SW480 (cell line): ENCODE data around the gene CPSF3.
"Not testable (repeated sequence)": the region's sequence is repeated elsewhere in the genome, so short reads cannot be mapped to it uniquely, and the experiment has no call there.

Experiments used
- DNase-seq: peaks from one replicate; pipeline ENCODE4 v3.0.0-alpha.2; 2016; ENCODE audit warnings: low spot score

CPSF3 gene

GRCh38 chr2:9466147-9466683 lies 42.8 kb downstream of the CPSF3 start:
- DNase-seq, result no peak

GRCh38 chr2:9467687-9468086 lies 44.2 kb downstream of the CPSF3 start:
- no peak for DNase-seq

DNA sequence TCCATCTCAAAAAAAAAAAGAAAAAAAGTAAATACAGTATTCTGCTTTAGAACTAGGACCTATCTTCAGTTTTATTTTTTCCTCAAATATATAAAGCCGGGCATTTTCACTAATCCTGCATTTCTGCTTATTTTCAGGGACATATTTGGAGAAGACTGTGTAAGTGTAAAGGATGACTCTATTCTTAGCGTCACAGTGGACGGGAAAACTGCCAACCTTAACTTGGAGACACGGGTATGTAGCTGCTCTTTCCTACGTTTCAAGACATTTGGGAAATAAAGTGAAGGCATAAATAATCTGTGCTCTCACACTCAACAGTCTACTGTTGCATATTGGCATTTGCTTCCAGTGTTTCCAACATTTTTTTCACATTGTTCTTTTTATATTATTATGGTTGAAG lies 47.8 kb downstream of the CPSF3 start:
- no peak for DNase-seq

- no peak for DNase-seq
These were observed 49.1 kb downstream of the CPSF3 start for GRCh38 chr2:9472511-9472910.

- DNase-seq, result peak; percentile 23
These were observed 50.0 kb downstream of the CPSF3 start for GRCh38 chr2:9473308-9473984.

DNA sequence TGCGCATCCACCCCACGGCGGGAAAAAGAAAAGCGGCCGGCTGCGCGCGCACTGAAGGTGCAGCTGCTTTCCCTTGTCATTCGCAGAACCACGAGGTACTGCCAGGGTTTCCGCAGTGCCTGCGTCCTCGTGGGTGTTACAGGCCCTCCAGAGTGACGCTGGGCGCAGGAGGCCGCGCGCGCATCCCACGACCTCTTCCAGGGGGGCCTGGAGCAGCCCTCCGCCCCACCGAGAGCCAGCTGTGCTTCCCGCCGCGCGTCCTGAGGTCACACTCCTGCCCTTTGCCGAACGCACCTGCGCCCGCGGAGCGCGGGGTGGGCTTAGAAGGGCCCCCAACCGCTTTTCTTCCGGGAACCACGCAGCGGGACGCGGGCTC lies 50.5 kb downstream of the CPSF3 start:
- DNase-seq, result no peak

GRCh38 chr2:9474361-9475057 lies 51.1 kb downstream of the CPSF3 start, which contains the start of gene IAH1:
TSS of gene IAH1 (plus strand) at chr2:9474551. CDS start at chr2:9474567, 16 bp downstream.
- peak; percentile 53 for DNase-seq

DNA sequence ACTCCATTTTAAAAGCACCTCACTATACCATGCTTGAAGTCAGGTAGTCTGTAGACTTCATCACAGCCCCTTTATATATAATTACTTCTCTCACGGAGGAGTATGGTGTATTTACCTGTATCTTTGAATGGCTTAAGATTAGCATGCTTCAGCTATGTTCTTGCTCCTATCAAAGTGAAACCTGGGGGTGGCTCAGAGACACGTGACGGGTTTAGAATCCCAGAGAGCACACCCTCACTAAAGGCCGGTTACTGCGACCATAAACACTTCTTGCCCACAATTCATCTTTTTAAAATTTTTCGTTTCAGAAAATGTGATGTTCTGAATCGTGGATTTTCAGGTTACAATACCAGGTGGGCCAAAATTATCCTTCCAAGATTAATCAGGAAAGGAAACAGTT lies 54.5 kb downstream of the CPSF3 start:
- DNase-seq, result no peak

- no peak for DNase-seq
These were observed 55.1 kb downstream of the CPSF3 start for GRCh38 chr2:9478526-9478925.

DNA sequence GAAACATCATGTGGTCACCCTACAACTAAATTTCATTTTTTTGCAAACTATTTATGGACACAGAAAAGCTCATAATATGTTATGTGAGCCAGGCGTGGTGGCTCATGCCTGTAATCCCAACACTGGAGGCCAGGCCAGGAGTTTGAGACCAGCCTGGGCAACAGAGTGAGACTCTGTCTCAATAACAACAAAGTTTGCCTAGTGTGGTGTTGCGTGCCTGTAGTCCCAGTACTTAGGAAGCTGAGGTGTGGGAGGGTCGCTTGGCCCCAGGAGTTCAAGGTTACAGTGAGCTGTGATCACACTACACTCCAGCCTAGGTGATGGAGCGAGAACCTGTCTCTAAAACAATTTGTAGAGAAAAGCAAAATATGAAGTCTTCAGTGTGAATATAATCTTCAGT lies 56.7 kb downstream of the CPSF3 start:
- DNase-seq, result no peak

- DNase-seq, result no peak
These were observed 59.7 kb downstream of the CPSF3 start for GRCh38 chr2:9483107-9483506.

- no peak for DNase-seq
These were observed 61.1 kb downstream of the CPSF3 start for GRCh38 chr2:9484533-9484932.

DNA sequence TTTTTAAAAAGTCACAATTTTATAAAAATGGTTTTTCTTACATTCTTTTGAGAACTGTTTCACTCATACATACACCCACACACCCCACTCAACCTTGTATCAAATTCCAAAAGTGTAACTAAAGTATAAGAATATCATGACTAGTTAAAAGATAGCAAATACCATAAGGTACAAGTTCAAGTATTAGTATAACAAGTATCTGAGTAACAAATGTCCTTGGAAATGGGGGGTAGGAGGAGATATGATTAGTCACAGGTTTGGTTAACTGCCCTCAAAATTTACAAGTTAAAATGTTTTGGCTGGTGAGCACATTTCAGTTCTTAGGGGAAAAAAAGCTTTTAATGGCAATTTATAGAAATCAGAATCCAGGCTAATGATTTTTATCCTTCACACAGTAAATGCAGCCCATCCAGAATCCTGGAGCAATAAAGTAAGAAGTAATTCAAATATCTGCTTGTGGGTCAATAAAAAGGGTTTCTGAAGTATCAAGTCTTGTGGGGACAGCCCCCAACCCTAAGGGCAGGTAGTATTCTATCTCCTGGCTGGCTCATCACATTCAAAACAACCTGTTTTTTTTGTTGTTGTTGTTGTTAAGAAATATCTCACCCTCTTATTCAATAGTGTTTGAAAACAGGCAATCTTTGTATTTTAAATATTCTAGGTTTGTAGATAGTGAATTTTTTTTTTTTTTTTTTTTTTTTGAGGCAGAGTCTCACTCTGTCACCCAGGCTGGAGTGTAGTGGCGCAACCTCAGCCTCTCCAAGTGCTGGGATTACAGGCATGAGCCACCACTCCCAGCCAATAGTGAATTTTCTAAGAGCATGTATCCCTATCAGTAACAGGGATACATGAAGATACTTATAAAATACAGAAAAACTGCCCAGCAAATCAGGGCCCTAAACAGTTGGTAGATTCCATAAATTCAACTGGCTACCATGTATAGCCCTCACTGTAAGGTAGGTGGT lies 65.4 kb downstream of the CPSF3 start:
- no peak for DNase-seq

DNA sequence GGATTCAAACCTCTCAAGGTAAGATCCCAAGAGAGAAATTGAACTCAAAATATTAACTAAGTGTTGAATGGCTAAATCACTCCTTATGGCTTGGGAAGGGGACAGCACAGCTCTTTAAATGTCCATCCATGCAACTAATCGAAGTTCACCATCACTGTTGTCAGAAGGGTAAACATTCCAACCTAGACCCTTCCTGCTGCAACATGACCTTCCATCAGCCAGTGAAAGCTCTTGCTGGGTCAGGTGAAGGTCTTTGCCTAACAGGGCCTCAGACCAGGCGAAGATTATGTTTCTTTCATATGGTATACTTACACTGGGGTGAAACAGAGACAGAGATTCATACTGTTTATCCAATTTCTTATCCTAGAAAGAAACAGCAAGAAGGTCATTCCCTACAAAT lies 67.3 kb downstream of the CPSF3 start:
- DNase-seq, result no peak

- DNase-seq, result no peak
These were observed 69.5 kb downstream of the CPSF3 start for GRCh38 chr2:9492927-9493326.

DNA sequence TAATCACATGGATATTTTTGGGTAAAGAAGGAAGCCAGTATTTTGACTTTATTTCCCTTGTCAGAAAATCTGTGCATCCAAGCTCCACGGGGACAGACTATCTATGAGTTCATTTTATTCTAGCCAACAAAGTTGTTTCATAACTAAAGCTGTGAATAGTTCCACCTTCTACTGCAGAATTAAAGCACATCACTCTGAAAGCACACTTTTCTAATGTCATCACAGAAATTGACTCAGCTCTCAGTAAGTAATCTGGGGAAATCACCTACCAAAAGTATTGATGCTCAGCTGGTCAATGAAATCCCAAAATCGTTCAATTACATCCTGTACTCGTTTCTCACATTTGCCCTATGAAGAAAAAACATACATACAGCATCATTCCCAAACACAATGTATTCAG lies 70.0 kb downstream of the CPSF3 start:
- no peak for DNase-seq

DNA sequence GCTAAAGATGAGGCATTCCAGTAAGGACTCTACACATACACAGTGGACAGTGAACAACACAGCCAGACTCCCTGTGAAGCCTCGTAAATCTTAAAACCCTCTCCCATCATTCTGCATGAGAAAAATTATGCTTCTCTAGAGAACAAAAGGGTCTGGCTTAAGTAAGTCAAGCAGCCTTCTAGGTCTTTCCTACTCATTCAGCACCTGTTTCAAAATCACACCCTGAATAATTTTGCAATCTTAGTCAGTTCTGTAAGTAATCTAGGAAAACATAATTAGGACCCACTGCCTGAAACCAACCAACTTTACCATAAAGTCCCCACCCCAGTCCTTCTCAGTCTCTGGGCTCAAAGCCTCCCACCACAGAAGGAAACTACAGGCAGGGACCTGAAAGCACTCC lies 70.6 kb downstream of the CPSF3 start:
- DNase-seq, result no peak

GRCh38 chr2:9497017-9497416 lies 73.6 kb downstream of the CPSF3 start:
- DNase-seq, result peak; percentile 19

GRCh38 chr2:9498210-9498609 lies 74.8 kb downstream of the CPSF3 start:
- no peak for DNase-seq

DNA sequence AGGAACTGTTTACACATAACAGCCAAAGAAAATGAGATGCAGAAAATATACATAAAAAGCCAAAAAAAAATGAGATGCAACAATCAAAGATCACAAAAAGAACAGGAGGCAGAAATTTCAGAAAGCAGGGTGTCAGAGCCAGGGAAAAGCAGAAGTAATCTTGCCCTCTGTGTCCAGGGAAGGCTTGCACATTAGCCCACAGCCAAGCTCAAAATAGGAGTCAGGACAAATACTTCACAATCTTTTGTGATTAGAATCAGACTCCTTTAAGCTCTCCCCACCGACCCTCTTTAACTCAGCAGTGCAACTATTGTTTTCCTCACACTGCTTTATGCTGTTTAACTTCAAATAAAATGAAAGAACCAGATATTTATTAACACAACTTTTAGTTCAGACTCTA lies 85.5 kb downstream of the CPSF3 start:
- no peak for DNase-seq

- not testable (repeated sequence) for DNase-seq
These were observed 90.5 kb downstream of the CPSF3 start for GRCh38 chr2:9513946-9514345.

GRCh38 chr2:9517118-9517782 lies 93.8 kb downstream of the CPSF3 start:
- DNase-seq, result no peak
